Tibial nerve (tissue), 4 donors: ENCODE measurements around the gene NGF. TPM values are rescaled to one million over a fixed set of nuclear protein-coding genes. Genes with fewer than 3 reads are reported as not detected.
"Not testable (repeated sequence)": the region's sequence is repeated elsewhere in the genome, so short reads cannot be mapped to it uniquely, and the experiment has no call there.

Experiments used
- DNase-seq, 2 donors: peaks; one replicate each; pipeline ENCODE4 v3.0.0-alpha.2; 2019; ENCODE audit warnings: low spot score in 2 of 2
- H3K27ac ChIP-seq, 4 donors: fragments of 200-600 bp; sonication (generic) in 3 of 4; one replicate each; pipeline ENCODE4 v1.5.1; 2017 to 2019; ENCODE audit warnings: mild to moderate bottlenecking in 1 of 4
- H3K27me3 ChIP-seq, 2 donors: fragments of 200-600 bp; sonication (generic) in 1 of 2; one replicate each; pipeline versions ENCODE4 v1.5.1 to v1.6.0; 2017 to 2019
- H3K36me3 ChIP-seq, 3 donors: fragments of 200-600 bp; sonication (generic); one replicate each; pipeline ENCODE4 v1.5.1; 2018 to 2019
- H3K4me1 ChIP-seq, 4 donors: fragments of 200-600 bp; sonication (generic) in 3 of 4; one replicate each; pipeline ENCODE4 v1.5.1; 2017 to 2019
- H3K4me3 ChIP-seq, 4 donors: fragments of 200-600 bp; sonication (generic) in 3 of 4; one replicate each; pipeline ENCODE4 v1.5.1; 2017 to 2019; ENCODE audit warnings: mild to moderate bottlenecking in 1 of 4, moderate library complexity in 1 of 4
- H3K9me3 ChIP-seq, 4 donors: fragments of 200-600 bp; sonication (generic) in 3 of 4; one replicate each; pipeline ENCODE4 v1.5.1; 2017 to 2019
- CTCF ChIP-seq, 5 experiments: fragments of 200-600 bp in 3 of 5; fragments of 450-650 bp in 2 of 5; sonication (generic) in 3 of 5; IDR thresholded peaks; one replicate each; pipeline ENCODE4 v1.5.1; 2016 to 2019; ENCODE audit warnings: antibody characterized with exemption in 5 of 5, mild to moderate bottlenecking in 3 of 5, moderate library complexity in 2 of 5
- EP300 ChIP-seq, 2 donors: sonication (generic); formaldehyde crosslinking; IDR thresholded peaks; one replicate each; pipeline ENCODE4 v1.6.1; 2017; ENCODE audit warnings: antibody characterized with exemption in 2 of 2, mild to moderate bottlenecking in 1 of 2
- POLR2A ChIP-seq, 2 donors: fragments of 450-650 bp; IDR thresholded peaks; one replicate each; pipeline ENCODE4 v1.6.1; 2017; ENCODE audit warnings: antibody characterized with exemption in 2 of 2, mild to moderate bottlenecking in 2 of 2, moderate library complexity in 2 of 2
- WGBS, 2 donors: methylation state at CpG; one replicate each; pipeline ENCODE4 v1.1.5; 2018; 5-methylcytosine and 5-hydroxymethylcytosine counted together
- total RNA-seq, 4 donors: library from RNA; depleted of rRNA; stranded (reverse); fragments of >200 nt; gene quantifications; one replicate each; pipeline ENCODE4 v1.1.0, GENCODE V29; 2016

The NGF gene
- total RNA-seq, 4 donors from 2014 or later = 3.6 to 20.4 (median 7.4) TPM

DNA sequence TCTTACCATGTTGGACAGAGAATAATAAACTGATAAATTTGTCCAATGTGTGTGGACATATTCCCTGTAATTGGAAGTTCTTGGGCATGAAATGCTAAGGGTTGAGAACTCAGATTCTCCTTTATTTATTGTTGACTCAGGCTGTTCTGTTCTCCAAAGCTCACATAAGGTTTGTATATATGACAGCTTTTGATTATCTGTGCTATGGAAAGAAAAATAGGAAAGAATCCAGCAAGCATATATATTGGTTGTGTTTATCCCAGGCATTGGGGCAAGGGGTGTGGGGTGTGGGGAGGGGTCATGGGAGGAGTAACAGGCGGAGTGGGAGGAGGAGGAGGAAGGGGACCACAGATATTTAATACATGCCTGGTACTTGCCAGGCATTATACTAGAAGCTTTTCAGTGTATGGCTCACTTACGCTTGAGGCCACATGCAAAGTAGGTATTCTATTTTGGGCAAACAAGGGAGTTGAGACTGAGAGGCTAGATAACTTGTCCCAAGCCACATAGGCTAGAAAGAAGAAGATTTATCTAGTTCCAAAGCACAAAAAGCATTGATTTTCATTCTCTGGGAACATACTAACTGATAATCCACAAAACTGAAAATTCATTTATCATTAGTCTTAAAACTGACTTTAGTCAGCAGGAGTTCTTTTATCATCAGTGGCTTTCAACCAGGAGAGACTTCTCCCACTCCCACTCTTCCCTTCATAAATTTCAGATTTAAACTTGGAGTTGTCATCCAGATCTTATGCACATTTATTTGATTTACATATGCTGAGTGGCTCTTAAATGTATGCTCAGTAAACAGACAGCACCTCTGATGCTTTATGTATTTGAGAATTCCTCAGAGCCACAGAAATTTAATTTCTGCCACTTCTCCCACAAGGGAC lies 27.2 kb downstream of the NGF start:
- H3K4me3 ChIP-seq = no peak overlapping the region
- peak overlapping the region in 1 of 4 donors; percentile 2 for H3K27ac ChIP-seq
- peaks cover 0 to 48% (median 24%) of the 10 kb centered on the region in 4 donors for H3K4me1 ChIP-seq
- H3K36me3 ChIP-seq = no peaks in the 10 kb centered on the region
- H3K27me3 ChIP-seq = no peaks in the 10 kb centered on the region
- WGBS, 2 donors = 95 to 96% methylated on average over 2 of the region's 2 CpGs
- H3K9me3 ChIP-seq = no peaks in the 10 kb centered on the region
- TF ChIP-seq EP300 (IDR thresholded peaks at IDR 0.05) (no peak), POLR2A (IDR thresholded peaks at IDR 0.05) (no peak), CTCF (IDR thresholded peaks at IDR 0.05) (no peak)
- no peak for DNase-seq

DNA sequence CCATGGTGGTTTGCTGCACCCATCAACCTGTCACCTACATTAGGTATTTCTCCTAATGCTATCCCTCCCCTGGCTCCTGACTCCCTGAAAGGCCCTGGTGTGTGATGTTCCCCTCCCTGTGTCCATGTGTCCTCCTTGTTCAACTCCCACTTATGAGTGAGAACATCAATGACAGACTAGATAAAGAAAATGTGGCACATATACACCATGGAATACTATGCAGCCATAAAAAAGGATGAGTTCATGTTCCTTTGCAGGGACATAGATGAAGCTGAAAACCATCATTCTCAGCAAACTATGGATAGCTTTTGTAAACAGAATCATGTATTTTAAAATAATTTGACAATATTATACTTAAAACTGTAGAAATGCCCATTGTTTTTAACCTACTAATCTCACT lies 28.5 kb downstream of the NGF start:
- not testable (repeated sequence) for H3K27me3 ChIP-seq, H3K27ac ChIP-seq, H3K9me3 ChIP-seq, H3K4me3 ChIP-seq, H3K36me3 ChIP-seq, DNase-seq
- H3K4me1 ChIP-seq = peaks cover 0 to 44% (median 19%) of the 10 kb centered on the region in 4 donors

GRCh38 chr1:115308969-115309368 lies 29.1 kb downstream of the NGF start:
- Histone ChIP-seq H3K27ac (no peak overlapping the region), H3K4me3 (no peak overlapping the region), H3K9me3 (no peaks in the 10 kb centered on the region), H3K27me3 (no peaks in the 10 kb centered on the region), H3K4me1 (peaks cover 0 to 38% (median 14%) of the 10 kb centered on the region in 4 donors), H3K36me3 (no peaks in the 10 kb centered on the region)
- TF ChIP-seq CTCF (IDR thresholded peaks at IDR 0.05) = no peak
- no peak for TF ChIP-seq POLR2A (IDR thresholded peaks at IDR 0.05)
- no peak for TF ChIP-seq EP300 (IDR thresholded peaks at IDR 0.05)
- 87 to 95% methylated on average over 1 of the region's 1 CpG for WGBS, 2 donors
- no peak for DNase-seq

GRCh38 chr1:115307661-115308060 lies 30.4 kb downstream of the NGF start:
- H3K27ac ChIP-seq = peak overlapping the region in 1 of 4 donors; percentile 21
- no peak for DNase-seq
- TF ChIP-seq EP300 (IDR thresholded peaks at IDR 0.05) (no peak), CTCF (IDR thresholded peaks at IDR 0.05) (no peak), POLR2A (IDR thresholded peaks at IDR 0.05) (no peak)

GRCh38 chr1:115306146-115306545 lies 31.9 kb downstream of the NGF start:
- peaks cover 0 to 44% (median 4%) of the 10 kb centered on the region in 4 donors for H3K4me1 ChIP-seq
- H3K36me3 ChIP-seq = no peaks in the 10 kb centered on the region
- H3K9me3 ChIP-seq = no peaks in the 10 kb centered on the region
- no peaks in the 10 kb centered on the region for H3K27me3 ChIP-seq
- H3K4me3 ChIP-seq = no peak overlapping the region
- TF ChIP-seq CTCF (IDR thresholded peaks at IDR 0.05) (no peak), POLR2A (IDR thresholded peaks at IDR 0.05) (no peak), EP300 (IDR thresholded peaks at IDR 0.05) (no peak)
- peak overlapping the region in 1 of 4 donors; percentile 33 for H3K27ac ChIP-seq
- no peak for DNase-seq
- WGBS, 2 donors = 53 to 56% methylated on average over 2 of the region's 2 CpGs

More at GRCh38 chr1:115307661-115308060, 30.4 kb downstream of the NGF start:
- Histone ChIP-seq H3K27me3 (no peaks in the 10 kb centered on the region), H3K4me3 (no peak overlapping the region), H3K9me3 (no peaks in the 10 kb centered on the region), H3K36me3 (no peaks in the 10 kb centered on the region), H3K4me1 (peaks cover 0 to 29% (median 10%) of the 10 kb centered on the region in 4 donors)
